HFF-Myc (cell line): Measurements from ENCODE around the gene OR2L8.

Experiments used
- DNase-seq: peaks from one replicate; pipeline ENCODE4 v3.0.0-alpha.2; 2011; ENCODE audit warnings: low read depth; ENCODE audit errors: extremely low read depth
- H3K4me3 ChIP-seq: replicated peaks from 2 replicates; pipeline ENCODE4 v1.5.1; 2011; ENCODE audit warnings: low read depth, mild to moderate bottlenecking, control low read depth, low read length
- TF ChIP-seq, protein P1 (sequence below): IDR thresholded peaks from 2 replicates; pipeline ENCODE4 v1.5.1; 2012; ENCODE audit warnings: mild to moderate bottlenecking, low read depth, low read length, control low read depth; ENCODE audit errors: missing control alignments

Gene OR2L8

DNA sequence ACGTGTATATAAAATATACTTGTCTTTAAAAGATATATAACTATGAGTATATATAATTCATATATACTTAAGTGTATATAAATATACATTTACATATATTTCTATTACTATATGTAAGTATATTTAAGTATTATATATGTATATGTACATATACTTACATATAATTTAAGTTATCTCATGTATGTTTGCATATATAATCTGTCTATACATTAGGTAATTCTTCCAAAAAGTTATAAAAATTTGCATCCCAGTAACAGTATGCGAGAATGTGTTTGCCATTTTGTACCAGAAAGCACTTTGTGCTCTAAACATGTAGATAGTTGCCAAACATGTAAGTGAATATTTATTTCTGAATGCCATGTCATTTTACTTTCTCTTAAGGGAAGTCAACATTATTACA lies 16.3 kb downstream of the OR2L8 start, which contains the start of gene OR2AK2:
Gene OR2AK2 (plus strand): TSS at position 301 of the 400 bp plus-strand sequence. CDS start 144 bp downstream, outside the sequence.
- no peak for DNase-seq
- TF ChIP-seq, protein P1, sequence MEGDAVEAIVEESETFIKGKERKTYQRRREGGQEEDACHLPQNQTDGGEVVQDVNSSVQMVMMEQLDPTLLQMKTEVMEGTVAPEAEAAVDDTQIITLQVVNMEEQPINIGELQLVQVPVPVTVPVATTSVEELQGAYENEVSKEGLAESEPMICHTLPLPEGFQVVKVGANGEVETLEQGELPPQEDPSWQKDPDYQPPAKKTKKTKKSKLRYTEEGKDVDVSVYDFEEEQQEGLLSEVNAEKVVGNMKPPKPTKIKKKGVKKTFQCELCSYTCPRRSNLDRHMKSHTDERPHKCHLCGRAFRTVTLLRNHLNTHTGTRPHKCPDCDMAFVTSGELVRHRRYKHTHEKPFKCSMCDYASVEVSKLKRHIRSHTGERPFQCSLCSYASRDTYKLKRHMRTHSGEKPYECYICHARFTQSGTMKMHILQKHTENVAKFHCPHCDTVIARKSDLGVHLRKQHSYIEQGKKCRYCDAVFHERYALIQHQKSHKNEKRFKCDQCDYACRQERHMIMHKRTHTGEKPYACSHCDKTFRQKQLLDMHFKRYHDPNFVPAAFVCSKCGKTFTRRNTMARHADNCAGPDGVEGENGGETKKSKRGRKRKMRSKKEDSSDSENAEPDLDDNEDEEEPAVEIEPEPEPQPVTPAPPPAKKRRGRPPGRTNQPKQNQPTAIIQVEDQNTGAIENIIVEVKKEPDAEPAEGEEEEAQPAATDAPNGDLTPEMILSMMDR = no peak
- no peak within 1 kb of the TSS for H3K4me3 ChIP-seq

DNA sequence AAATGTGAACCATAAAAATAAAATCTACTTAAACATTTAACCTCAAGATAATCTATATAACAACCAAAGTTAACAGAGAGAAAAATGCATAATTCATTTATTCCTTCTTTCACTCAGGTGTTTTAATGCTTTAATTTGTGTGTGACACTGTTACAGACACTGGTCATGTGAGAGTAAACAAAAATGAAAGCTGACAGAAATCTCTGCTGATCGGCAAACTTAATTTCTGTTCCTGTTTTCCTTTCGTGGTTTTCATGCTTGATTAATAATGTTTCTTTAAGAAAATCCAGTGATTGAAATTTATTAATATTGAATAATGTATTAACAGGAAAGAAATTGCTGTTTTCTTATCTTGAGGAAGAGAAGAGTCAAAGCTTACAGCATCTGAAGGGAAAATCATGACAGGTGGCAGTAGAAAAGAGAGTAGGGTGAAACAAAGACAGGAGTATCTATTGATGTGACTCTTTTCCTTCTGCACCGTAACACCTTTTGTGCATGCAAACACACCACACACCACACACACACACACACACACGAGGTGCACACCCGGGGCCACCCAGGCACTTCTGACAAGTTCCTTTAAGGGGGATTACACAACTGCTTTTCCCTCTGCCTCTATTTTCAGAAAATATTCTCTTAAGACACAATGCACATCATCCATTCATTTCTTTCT lies 18.0 kb downstream of the OR2L8 start:
- no peak for DNase-seq
- no peak overlapping the region for H3K4me3 ChIP-seq
- TF ChIP-seq, protein P1 = no peak

DNA sequence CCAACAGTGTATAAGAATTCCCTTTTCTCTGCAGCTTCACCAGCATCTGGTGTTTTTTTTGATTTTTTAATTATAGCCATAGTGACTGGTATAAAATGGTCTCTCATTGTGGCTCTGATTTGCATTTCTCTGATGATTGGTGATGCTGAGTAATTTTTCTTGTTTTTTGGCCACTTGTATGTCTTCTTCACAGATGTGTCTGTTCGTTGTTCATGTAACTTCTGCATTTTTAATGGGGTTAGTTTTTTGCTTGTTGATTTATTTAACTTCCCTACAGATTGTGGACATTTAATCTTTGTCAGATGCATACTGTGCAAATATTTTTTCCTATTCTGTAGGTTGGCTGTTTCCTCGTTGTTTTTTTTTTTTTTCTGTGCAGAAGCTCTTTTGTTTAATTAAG lies 44.3 kb downstream of the OR2L8 start:
- DNase-seq = no peak
- TF ChIP-seq, protein P1 = no peak
- H3K4me3 ChIP-seq = no peak overlapping the region

DNA sequence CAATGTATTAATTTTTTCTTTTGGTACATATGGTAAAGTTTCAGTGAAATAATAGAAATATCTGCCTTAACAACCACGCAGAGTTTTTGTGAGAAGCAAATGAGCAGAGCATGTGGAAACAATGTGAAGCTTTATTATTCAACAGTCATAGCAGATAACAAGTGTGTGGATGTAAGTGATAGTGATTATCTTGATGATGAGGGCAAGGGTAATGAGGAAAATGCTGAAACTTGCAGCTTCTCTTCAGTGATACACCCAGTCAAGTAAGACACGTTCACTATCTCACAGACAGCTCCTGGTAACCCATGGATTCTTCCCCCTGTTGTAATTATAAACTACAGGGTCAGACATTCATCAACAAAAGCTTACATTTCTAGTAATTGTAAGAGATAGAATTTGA lies 50.2 kb downstream of the OR2L8 start:
- TF ChIP-seq, protein P1 = no peak
- H3K4me3 ChIP-seq = no peak overlapping the region
- DNase-seq = no peak
